HEK293T (cell line): ENCODE data around the gene RAPSN.

ENCODE experiments used
- CTCF ChIA-PET: fragments of 350-600 bp; formaldehyde crosslinking; extraction: SDS; loops from one replicate; lab custom pipeline; 2021; ENCODE audit warnings: antibody characterized with exemption, inconsistent platforms; lab: Yijun Ruan, JAX
- POLR2A ChIA-PET: fragments of 350-600 bp; formaldehyde crosslinking; extraction: SDS; loops from one replicate; lab custom pipeline; 2020; ENCODE audit warnings: antibody characterized with exemption, inconsistent platforms; lab: Yijun Ruan, JAX
- DNase-seq: peaks from one replicate; pipeline ENCODE4 v3.0.0; 2012; ENCODE audit warnings: mixed read lengths; ENCODE audit errors: extremely low spot score
- ARNT ChIP-seq: fragments of 450-650 bp; IDR thresholded peaks from 2 replicates; pipeline ENCODE4 v1.6.1; 2017; ENCODE audit warnings: mild to moderate bottlenecking
- BHLHE40 ChIP-seq: fragments of 450-650 bp; IDR thresholded peaks from 2 replicates; pipeline ENCODE4 v1.6.1; 2016; ENCODE audit warnings: mild to moderate bottlenecking, moderate library complexity, borderline replicate concordance
- CTBP1 ChIP-seq: fragments of 450-650 bp; IDR thresholded peaks from 2 replicates; pipeline ENCODE4 v1.6.1; 2016; ENCODE audit warnings: borderline replicate concordance
- ELF4 ChIP-seq: fragments of 450-650 bp; IDR thresholded peaks from 2 replicates; pipeline ENCODE4 v1.6.1; 2017; ENCODE audit warnings: antibody characterized with exemption
- FOXA1 ChIP-seq: fragments of 450-650 bp; IDR thresholded peaks from 2 replicates; pipeline ENCODE4 v1.6.1; 2016; ENCODE audit warnings: mild to moderate bottlenecking
- FOXK2 ChIP-seq: fragments of 450-650 bp; IDR thresholded peaks from 2 replicates; pipeline ENCODE4 v1.6.1; 2016; ENCODE audit warnings: mild to moderate bottlenecking
- FOXM1 ChIP-seq: fragments of 450-650 bp; IDR thresholded peaks from 2 replicates; pipeline ENCODE4 v1.6.1; 2017; ENCODE audit warnings: mild to moderate bottlenecking, borderline replicate concordance
- HDGF ChIP-seq: fragments of 450-650 bp; IDR thresholded peaks from 2 replicates; pipeline ENCODE4 v1.6.1; 2017; ENCODE audit warnings: antibody characterized with exemption, borderline replicate concordance
- L3MBTL2 ChIP-seq: fragments of 450-650 bp; conservative IDR thresholded peaks from 2 replicates; pipeline ENCODE4 v1.6.1; 2016; ENCODE audit warnings: mild to moderate bottlenecking
- LEF1 ChIP-seq: fragments of 450-650 bp; IDR thresholded peaks from 2 replicates; pipeline ENCODE4 v1.6.1; 2017; ENCODE audit warnings: mild to moderate bottlenecking, borderline replicate concordance
- NFRKB ChIP-seq: fragments of 450-650 bp; IDR thresholded peaks from 2 replicates; pipeline ENCODE4 v1.6.1; 2016; ENCODE audit warnings: mild to moderate bottlenecking, moderate library complexity
- SP1 ChIP-seq: fragments of 450-650 bp; IDR thresholded peaks from 2 replicates; pipeline ENCODE4 v1.6.1; 2017
- SUZ12 ChIP-seq: fragments of 450-650 bp; IDR thresholded peaks from 2 replicates; pipeline ENCODE4 v1.6.1; 2016; ENCODE audit warnings: mild to moderate bottlenecking
- TARDBP ChIP-seq: fragments of 450-650 bp; IDR thresholded peaks from 2 replicates; pipeline ENCODE4 v1.6.1; 2016
- ZNF384 ChIP-seq: fragments of 450-650 bp; IDR thresholded peaks from 2 replicates; pipeline ENCODE4 v1.6.1; 2016
- TF ChIP-seq, protein P1 (sequence below): fragments of 450-650 bp; IDR thresholded peaks from 2 replicates; pipeline ENCODE4 v1.6.1; 2016

RAPSN gene

DNA sequence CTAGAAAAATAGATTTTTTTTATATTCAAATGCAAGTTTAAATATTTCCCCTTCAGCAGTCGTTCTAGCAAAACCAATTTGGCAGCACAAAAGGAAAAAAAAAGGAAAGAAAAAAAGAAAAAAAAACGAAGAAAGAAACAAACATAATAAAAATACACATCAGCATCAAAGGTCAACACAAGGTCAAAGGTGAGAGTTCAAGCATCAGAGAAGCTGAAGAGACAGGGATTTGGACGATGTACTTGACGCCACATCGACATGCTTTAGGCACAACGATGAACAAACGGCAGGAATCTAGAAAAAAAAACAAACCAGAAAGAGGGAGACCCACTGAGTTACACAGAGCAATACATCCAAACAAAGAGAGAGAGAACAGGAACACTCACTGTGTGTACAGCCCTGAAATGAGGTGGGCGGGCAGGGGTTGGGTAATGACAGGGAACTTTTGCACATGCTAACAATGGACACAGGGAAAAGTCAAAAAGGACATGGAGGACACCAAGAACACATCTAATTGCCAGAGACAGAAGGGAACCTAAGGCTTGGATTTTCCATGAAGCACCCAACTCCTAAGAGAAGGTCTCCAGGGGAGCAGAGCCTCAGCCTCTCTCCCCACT, 19.8 kb upstream of the RAPSN start:
- ChIA-PET POLR2A (no interaction called here), CTCF (no interaction called here)
- no peak for DNase-seq
- no peak for TF ChIP-seq ARNT

GRCh38 chr11:47467357-47467756, 18.4 kb upstream of the RAPSN start:
- ChIA-PET POLR2A (no interaction called here), CTCF (no interaction called here)
- TF ChIP-seq SUZ12 (no peak), ARNT (no peak), TARDBP (no peak), BHLHE40 (no peak), LEF1 (no peak), HDGF (no peak), ZNF384 (no peak), ELF4 (no peak), NFRKB (no peak), FOXK2 (no peak), FOXM1 (no peak), CTBP1 (no peak), FOXA1 (no peak), L3MBTL2 (no peak)
- TF ChIP-seq, protein P1, sequence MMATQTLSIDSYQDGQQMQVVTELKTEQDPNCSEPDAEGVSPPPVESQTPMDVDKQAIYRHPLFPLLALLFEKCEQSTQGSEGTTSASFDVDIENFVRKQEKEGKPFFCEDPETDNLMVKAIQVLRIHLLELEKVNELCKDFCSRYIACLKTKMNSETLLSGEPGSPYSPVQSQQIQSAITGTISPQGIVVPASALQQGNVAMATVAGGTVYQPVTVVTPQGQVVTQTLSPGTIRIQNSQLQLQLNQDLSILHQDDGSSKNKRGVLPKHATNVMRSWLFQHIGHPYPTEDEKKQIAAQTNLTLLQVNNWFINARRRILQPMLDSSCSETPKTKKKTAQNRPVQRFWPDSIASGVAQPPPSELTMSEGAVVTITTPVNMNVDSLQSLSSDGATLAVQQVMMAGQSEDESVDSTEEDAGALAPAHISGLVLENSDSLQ = no peak
- no peak for DNase-seq

DNA sequence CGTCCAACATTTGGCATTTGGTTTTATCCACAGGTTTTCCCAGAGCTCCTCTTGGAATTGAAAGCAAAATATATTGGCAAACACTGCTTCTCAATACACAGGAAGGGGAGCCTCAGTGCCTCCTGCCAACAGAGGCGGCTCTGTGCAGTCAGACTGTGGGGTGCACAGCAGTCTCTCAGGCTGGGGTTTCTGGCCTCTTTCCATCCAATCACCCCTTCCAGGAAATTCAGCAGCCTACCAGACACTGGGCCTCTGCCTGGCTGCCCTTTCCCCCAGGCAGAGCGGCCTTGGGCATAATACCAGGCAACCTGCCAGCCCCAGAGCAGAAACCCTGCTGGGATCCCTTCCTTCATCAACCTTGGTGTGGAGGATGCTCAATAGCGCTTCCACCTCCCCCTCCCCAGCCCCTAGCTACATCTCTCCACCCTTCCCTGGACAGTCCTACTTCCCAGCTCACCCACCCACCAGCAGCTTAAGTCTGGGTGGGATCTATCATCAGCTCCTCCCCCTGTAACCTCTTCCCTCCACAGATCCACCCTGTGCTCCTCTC, 17.8 kb upstream of the RAPSN start:
- ChIA-PET CTCF (no interaction called here), POLR2A (no interaction called here)
- no peak for TF ChIP-seq CTBP1
- TF ChIP-seq, protein P1 = no peak
- no peak for TF ChIP-seq SUZ12
- TF ChIP-seq ARNT = no peak
- TF ChIP-seq FOXA1 = no peak
- no peak for TF ChIP-seq L3MBTL2
- TF ChIP-seq FOXM1 = no peak
- TF ChIP-seq ELF4 = no peak
- TF ChIP-seq HDGF = no peak
- TF ChIP-seq LEF1 = no peak
- no peak for TF ChIP-seq NFRKB
- TF ChIP-seq SP1 = no peak
- no peak for TF ChIP-seq ZNF384
- no peak for TF ChIP-seq TARDBP
- TF ChIP-seq FOXK2 = no peak
- TF ChIP-seq BHLHE40 = no peak
- no peak for DNase-seq

GRCh38 chr11:47466201-47466600, 17.3 kb upstream of the RAPSN start:
- CTCF ChIA-PET = no interaction called here

GRCh38 chr11:47464483-47464882, 15.5 kb upstream of the RAPSN start:
- ChIA-PET POLR2A (no interaction called here), CTCF (no interaction called here)
- no peak for TF ChIP-seq CTBP1
- no peak for DNase-seq

More at GRCh38 chr11:47466201-47466600, 17.3 kb upstream of the RAPSN start:
- no peak for DNase-seq
- TF ChIP-seq LEF1 (no peak), L3MBTL2 (no peak), ARNT (no peak), FOXA1 (no peak), ELF4 (no peak), TARDBP (no peak), ZNF384 (no peak), HDGF (no peak), FOXM1 (no peak), SUZ12 (no peak), FOXK2 (no peak), CTBP1 (no peak), NFRKB (no peak), BHLHE40 (no peak), SP1 (no peak)
- TF ChIP-seq, protein P1 = no peak
- POLR2A ChIA-PET = no interaction called here

DNA sequence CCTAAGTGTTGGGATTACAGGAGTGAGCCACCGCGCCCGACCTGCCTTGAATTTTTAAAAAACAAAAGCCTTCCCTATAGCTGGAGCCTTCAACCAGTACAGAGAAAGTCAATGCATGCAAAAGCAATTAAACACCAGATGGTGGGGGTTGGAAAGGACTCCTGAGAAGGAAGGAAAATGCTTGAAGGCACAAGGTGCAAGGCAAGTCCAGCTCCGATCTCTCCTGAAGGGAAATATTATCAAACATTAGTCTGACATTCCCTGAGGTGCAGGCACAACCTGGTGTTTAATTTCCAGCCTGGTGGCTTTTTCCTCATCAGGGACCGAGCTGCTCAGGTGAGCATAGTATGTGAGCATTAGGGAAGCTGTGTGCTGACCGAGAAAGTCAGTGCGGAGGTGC, 12.9 kb upstream of the RAPSN start:
- TF ChIP-seq TARDBP (no peak), ZNF384 (no peak), L3MBTL2 (no peak), NFRKB (no peak), ELF4 (no peak), SUZ12 (no peak), CTBP1 (no peak), SP1 (no peak), BHLHE40 (no peak), FOXA1 (no peak)
- TF ChIP-seq, protein P1 = no peak
- POLR2A ChIA-PET = no interaction called here
- DNase-seq = no peak
- CTCF ChIA-PET = no interaction called here
